DMS 273 (cell line): ENCODE data around the gene DNAH14.
"Not testable (repeated sequence)": the region's sequence is repeated elsewhere in the genome, so short reads cannot be mapped to it uniquely, and the experiment has no call there.

Source experiments
- DNase-seq: peaks from one replicate; lab custom pipeline; 2025; ENCODE audit not compliant: unreplicated experiment; lab: John Stamatoyannopoulos, UW

DNAH14 gene

GRCh38 chr1:225143001-225143400, 213.5 kb downstream of the DNAH14 start:
- no peak for DNase-seq

- DNase-seq, result peak; percentile 60
Measured at GRCh38 chr1:225146478-225146877, 217.0 kb downstream of the DNAH14 start.

- not testable (repeated sequence) for DNase-seq
Measured at GRCh38 chr1:225147791-225148190, 218.3 kb downstream of the DNAH14 start.

- DNase-seq, result no peak
Measured at GRCh38 chr1:225152061-225152460, 222.6 kb downstream of the DNAH14 start.

GRCh38 chr1:225155555-225155954, 226.1 kb downstream of the DNAH14 start:
- DNase-seq, result no peak

GRCh38 chr1:225156254-225156653, 226.8 kb downstream of the DNAH14 start:
- DNase-seq, result no peak

- DNase-seq, result no peak
Measured at GRCh38 chr1:225158291-225158690, 228.8 kb downstream of the DNAH14 start.

GRCh38 chr1:225159793-225160192, 230.3 kb downstream of the DNAH14 start:
- DNase-seq, result no peak

- DNase-seq, result not testable (repeated sequence)
Measured at GRCh38 chr1:225177409-225177808, 247.9 kb downstream of the DNAH14 start.

GRCh38 chr1:225179686-225180085, 250.2 kb downstream of the DNAH14 start:
- DNase-seq, result no peak

- no peak for DNase-seq
Measured at GRCh38 chr1:225182716-225183115, 253.2 kb downstream of the DNAH14 start.

- DNase-seq, result no peak
Measured at GRCh38 chr1:225191199-225191753, 261.8 kb downstream of the DNAH14 start.

- no peak for DNase-seq
Measured at GRCh38 chr1:225201447-225201846, 272.0 kb downstream of the DNAH14 start.

- DNase-seq, result no peak
Measured at GRCh38 chr1:225207791-225208190, 278.3 kb downstream of the DNAH14 start.

GRCh38 chr1:225209153-225209552, 279.7 kb downstream of the DNAH14 start:
- DNase-seq, result no peak

GRCh38 chr1:225210180-225210579, 280.7 kb downstream of the DNAH14 start:
- DNase-seq, result not testable (repeated sequence)

GRCh38 chr1:225211694-225212442, 282.4 kb downstream of the DNAH14 start:
- not testable (repeated sequence) for DNase-seq

- DNase-seq, result no peak
Measured at GRCh38 chr1:225224287-225224686, 294.8 kb downstream of the DNAH14 start.

- DNase-seq, result no peak
Measured at GRCh38 chr1:225225681-225226080, 296.2 kb downstream of the DNAH14 start.

- no peak for DNase-seq
Measured at GRCh38 chr1:225228871-225229303, 299.4 kb downstream of the DNAH14 start.

GRCh38 chr1:225229429-225229828, 300.0 kb downstream of the DNAH14 start:
- DNase-seq, result not testable (repeated sequence)

- no peak for DNase-seq
Measured at GRCh38 chr1:225230483-225230882, 301.0 kb downstream of the DNAH14 start.

GRCh38 chr1:225232930-225233329, 303.5 kb downstream of the DNAH14 start:
- DNase-seq, result not testable (repeated sequence)
